Ureter (tissue), 1 donor: ENCODE measurements around the gene ZFYVE28. TPM values are rescaled to one million over a fixed set of nuclear protein-coding genes. Genes with fewer than 3 reads are reported as not detected.

Experiments
- DNase-seq: peaks from one replicate; pipeline ENCODE4 v3.0.0-alpha.2; 2020; ENCODE audit warnings: low spot score
- total RNA-seq: library from RNA; stranded (reverse); gene quantifications from one replicate; pipeline ENCODE4 v1.2.4, GENCODE V29; 2023
- donor health status: DM: yes; HTN: yes; CAD: no.

ZFYVE28 gene
- total RNA-seq, 1 donor from 2014 or later, result 19.8 TPM

DNA sequence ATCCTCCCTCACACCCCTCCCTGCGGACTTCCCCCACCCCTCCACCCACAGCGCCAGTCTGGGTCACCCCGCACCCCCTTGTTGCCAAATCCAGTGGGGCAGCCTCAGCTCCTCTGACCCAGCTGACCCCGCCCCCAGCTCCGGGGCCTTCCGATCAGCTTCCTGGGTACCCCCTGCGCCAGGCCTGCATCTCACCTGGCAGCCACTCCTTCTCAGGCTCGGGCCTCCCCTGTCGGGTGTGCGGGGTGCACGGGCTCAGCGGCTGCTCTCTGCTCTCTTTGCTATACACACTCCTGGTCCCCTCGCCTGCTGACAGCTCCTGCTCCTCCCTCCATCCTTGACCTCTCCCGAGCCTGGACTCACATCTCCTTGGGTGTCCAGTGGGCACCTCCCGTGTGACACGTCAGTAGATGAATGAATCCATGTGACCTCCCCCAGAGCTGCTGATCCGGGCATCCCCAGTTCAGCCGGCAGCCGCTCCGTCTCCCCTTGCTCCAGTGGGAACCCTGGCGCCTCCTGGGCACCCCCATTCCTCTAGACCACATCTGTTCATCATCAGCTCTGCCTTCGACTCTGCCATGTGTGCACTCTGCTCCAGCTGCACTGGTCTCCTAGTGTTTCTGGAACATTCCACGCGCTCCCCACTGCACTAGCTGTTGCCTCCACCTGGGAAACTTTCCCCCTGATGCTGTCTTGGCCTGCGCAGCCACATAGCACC is 10.2 kb upstream of the ZFYVE28 start:
- no peak for DNase-seq

DNA sequence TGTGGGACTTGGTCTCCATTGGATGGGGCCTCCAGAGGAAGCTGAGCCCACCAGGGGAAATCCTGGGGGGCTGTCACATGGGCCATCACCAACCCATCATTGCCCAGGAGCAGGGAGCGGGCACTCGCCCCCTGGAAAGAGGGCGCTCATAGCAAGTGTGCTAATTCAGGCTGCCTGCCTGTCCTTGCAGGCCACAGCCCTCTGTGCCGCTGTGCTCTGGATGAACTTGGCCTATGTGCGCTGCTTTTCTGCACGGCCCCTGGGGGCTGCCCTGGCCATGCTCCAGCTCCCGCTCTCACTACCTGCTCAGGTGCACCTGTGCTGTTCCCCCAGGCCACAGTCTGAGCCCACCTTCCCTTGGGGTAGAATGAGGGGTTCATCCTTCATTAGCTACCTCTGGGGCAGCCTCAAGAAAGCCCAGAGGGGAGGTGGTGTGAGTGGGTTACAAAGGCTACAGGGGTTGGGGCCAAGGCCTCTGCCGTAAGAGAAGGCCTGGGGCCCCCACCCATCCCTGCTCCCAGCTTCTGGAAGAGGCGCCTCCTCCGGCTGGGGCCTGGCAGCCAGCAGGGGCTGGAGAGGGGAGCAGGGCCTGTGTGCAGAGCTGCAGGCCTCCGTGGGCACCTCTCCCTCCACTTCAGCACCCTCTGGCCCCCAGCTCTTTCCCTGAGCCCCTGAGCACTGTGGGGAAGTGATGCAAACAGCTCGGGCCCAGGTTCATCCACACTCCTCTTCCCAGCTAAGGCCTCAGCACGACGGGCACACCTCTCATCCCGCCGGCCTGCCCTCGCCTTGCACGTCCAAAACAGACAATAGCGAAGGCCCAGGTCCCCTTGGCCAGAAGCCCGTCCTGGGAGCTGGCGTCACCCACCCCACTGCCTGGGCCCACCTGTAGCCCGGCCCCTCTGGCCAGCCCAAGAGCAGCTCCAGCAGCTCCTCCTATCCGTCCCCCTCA is 9.2 kb upstream of the ZFYVE28 start:
- DNase-seq, result no peak

DNA sequence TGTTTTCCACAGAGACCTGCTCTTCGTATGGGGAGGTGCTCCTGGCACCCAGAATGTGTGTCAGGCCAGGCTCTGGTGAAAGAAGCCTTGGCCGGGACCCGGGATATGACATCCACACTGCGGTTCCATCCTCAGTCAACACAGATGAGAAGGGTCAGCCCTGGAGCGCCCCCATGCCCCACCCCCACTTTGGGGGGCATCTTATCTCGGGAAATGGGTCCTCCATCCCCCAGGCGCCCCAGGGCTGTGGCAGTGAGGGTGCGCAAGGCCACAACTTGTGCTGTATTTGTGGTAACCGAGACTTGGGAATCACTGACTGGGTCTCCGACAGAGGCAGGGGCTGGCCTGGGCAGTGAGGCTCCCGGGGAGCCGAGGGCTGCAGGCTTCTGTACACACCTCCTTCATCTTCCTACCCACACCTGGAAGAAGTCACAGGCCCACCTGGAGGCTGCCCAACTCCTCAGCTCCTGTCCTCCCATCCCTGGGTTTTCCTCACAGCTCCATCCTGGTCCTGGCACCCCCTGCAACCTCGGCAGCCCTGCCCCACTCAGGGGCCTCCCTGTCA is 8.3 kb upstream of the ZFYVE28 start:
- no peak for DNase-seq

DNA sequence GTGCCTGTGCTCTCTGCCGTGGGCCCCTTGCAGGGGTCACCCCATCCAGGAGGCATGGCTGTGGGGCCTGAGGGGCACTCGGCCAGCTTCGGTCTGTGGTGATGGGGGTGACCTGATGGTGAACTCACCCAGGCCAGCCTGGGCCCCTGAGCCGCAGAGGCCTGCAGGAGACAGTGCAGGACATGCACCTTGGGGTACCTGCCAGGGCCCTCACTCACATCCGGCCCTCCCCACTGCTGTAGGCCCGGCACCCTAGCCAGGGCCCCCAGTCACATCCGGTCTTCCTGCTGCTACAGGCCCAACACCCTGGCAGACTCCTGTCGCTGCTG is 7.6 kb upstream of the ZFYVE28 start:
- DNase-seq, result no peak

DNA sequence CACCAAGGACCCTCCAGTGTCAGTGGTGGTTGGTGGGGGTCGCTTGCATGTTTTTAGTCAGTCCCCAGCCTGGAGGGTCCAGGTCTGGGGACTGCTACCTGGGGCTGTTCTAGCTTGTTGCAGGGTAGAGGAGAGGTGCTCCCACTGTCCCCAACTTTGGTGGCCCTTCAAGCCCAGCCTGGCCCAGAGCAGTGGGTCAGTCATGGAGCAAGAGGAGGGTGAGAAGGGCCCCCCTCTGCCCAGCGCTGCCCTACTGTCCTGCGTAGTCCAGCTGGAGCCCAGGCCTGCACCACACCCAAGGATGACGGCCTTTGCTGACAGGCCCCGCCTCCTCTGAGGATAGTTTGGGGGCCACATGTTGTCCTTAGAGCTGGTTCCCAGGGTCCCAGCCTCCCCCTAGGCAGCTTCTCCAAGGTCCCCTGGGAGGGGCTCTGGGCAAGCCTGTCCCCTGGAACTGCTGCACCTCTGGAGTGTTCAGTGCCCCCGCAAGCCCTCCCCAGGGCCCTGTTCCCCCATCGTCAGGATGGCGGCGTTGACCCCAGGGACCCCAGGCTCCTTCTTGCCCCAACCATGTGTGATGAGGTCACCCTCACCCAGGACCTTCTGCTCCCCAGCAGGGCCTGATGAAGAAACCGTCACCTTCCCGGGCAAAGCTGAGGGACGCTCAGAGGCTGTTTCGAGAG is 7.1 kb upstream of the ZFYVE28 start:
- no peak for DNase-seq

DNA sequence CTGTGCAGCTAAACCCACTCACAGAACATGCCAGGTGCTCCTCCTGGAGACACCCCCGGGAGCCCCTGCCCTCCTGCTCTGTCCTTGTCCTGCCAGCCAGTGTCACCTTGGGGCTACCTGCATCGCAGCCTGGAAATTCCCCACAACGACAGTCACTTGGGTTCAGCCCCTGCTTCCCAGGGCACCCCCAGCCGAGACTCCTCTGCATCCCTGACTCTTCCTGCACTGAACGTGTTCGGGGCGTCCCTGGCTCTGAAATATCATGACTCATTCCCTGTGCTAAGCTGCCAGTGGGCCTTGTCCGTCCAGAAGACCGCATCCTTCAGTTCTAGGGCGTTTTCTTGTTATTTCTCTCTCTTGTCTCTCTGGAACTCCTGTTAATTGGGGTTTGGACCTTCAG is 6.1 kb upstream of the ZFYVE28 start:
- no peak for DNase-seq

DNA sequence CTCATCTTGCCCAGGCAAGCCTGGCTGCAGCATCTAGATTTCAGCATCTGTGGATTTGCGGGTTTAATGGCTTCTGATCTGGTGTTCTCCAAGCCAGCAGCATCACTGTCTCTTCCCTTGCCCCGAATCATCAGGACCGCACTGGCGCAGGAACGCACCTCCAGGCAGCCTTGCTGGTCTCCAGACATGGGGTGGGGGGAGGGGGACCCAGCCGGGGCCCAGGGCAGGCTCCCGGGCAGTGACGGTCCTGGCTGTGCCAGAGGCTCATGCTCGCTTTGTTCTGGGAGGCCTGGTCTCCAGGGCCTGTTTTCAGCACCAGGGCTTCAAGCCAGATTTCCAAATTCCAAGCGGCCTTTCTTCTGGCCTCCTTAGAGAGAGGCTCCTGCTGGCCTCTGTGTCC is 5.2 kb upstream of the ZFYVE28 start:
- no peak for DNase-seq

DNA sequence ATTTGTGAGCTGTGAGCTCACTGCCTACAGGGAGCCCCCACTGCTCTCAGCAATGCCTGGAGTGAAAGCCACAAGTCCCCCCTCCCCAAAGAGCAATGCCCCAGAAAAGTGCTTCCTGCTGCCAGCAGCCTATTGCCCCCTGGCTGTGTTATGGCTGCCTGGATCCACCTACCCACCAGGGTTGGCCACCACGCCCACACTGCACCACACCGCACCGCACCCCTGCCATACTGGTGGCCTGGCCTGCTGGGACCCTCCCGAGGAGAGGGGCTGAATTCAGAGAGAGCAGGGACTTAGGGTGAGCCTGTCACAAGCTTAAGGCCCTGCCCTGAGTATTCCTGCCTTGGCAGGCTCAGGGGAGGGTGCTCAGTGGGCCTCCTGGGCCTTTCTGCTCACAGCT is 4.6 kb upstream of the ZFYVE28 start:
- DNase-seq, result no peak

DNA sequence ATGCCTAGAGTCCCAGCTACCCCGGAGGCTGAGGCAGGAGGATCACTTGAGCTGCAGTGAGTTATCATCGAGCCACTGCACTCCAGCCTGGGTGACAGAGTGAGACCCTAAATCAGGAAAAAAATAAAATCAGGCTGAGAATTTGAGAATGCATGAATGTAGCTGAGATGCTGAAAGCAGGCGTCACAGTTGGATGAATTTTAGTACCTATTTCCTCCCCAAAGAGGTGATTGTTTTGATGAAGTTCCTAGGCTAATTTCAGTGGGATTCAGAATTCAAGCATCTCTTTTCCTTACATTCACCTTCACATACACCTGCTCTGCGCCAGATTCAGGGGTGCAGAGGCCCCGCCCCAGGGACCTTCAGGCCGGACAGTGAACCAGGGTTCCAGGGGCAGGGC is 3.5 kb upstream of the ZFYVE28 start:
- DNase-seq, result no peak

DNA sequence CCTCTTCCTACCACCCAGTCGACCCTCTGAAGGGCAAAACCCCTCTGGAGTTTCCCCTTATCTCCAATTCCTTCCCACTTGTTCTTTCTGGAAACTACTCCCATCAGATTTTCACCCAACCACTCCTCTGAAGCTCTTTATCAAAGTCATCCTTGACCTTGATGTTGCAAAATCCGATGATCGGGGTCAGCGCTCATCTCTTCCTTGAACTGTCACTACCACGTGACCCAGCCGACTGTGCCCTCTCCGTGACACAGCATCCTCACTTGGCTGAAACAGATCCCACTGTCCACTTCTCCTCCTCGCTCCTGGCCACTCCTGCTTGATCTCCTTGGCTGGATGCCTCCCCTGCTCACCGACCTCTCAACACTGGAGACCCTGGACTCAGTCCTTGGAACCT is 1.4 kb upstream of the ZFYVE28 start:
- DNase-seq, result no peak

DNA sequence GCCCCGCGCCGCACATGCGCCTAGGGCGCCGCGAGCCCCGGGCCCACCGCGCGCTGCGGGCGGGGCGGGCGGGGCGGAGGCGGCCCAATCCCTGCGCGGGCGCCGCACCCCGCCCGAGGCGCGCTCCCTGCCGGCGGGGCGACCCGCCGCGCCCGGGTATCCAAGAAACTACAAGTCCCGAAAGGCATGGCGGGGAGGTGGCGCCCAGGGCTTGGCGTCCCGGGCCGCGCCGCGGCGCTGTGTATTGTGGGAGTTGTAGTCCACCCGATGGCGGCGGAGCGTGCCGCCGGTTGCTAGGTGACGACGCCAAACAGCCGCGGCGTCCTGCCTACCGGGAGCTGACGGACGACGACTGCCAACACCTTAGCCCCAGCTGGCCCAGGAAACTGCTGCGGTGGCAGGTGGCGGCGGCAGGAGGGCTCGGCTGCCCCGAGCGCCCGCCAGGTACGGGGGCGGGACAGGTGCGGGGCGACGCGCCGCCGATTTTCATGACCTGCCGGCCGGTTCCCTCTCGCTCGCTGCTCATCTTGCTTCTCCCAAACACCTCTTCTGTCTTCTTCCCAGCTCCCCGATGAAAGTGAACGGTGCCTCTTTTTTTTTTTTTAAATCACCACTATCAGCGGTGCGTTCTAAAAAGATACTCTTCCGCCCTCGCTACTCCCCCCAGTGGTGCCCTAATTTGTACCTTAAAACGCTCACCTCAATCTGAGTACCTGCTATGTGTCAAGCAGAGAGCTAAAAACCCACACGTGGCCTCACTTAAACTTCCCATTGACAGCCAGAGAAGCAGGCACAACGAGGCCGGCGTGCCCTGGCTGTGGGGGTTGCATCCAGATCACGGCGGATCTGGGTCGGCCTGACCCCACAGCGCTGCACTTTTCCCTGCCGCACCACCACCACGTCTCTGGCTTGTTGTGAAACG is 466 bp upstream of the ZFYVE28 start, which contains the start of gene CFAP99:
Gene CFAP99, plus strand, starts transcription at position 306 of the 922 bp plus-strand sequence.
- peak; percentile 97 for DNase-seq

DNA sequence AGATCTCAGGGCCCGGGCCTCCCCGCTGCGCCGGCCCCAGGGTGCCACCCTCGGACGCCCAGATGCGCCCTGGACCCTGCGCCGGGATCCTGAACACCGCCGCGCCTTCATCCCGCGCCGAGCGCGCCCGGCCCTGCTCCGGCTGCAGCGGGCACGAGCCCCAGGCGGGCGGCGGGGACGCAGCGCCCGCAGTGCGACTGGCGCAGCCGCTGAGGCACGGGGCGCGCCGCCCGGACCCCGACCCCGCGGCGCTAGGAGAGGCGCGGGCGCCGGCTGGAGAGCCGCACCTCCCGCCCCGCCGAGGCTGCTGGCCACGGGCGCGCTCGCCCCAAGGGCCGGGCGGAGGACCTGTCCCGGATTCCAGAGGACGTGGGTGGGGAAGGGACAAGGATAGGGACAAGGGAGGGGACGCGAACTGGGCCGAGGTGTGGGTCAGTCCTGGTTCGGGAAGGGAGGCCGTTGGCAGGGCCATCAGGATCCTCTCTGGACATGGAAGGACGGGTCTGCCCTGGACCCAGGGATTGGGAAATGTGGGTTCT is 1.1 kb downstream of the ZFYVE28 start:
- DNase-seq, result no peak

DNA sequence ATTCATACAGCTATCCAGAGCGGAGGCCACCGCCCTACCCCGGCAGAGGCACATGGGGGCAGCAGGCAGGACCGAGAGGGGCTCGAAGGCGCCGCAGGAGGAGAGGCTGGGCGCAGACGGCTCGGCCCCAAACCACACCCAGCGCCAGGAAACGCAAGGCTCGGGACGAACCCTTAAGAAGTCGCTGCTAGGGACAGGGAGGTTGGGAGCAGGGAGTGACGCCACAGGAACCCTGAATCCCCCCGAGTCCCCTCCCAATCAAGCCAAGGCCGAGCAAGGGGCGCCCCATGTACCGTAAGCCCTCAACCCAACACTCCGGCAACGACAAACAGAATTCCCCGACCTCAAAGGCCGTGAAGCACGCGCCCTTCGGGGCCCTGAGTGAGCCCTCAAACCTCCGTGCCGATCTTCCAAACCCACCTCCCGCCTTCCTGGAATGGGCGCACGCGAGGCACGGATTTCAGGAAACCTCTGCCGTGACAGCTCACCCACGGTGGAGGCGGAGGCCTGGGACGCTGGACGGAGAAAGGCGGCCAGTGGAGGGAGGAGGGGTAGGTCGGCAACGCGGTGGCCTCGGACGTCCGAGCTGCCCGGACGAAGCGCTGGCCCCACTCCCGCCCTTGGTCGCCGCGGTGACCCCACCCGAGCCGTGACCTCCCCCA is 1.8 kb downstream of the ZFYVE28 start:
- DNase-seq, result no peak

DNA sequence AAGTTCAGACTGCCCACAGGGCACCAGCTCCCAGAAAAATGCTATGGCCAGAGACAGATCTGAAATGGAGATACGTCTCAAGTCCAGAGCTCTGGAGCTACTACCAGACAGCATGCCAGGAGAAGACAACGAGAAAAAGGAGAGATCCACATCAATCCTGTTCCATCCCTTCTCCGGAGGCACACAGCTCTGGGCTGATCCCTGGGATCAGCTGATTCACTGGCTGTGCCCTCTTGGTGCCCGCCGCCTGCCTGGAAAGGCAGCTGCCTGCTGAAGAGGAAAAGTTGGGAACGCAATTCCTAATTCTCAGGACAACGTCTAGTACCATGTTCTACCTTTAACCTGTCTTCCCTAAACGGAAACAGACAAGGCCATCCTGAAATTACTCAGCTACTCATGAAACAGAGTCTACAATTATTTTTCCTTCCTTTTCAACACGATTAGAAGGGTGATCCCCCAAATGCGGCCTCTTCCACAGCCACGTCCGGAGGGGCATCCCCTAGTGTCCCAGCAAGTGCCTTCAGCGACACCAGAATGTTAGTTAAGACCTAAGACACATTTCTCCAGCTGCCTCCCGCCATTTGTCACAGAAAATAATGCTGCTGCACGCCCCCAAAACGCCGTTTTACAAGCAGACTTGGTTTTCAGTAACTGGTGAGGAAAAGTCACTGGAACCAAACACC is 2.4 kb downstream of the ZFYVE28 start:
- DNase-seq, result no peak

DNA sequence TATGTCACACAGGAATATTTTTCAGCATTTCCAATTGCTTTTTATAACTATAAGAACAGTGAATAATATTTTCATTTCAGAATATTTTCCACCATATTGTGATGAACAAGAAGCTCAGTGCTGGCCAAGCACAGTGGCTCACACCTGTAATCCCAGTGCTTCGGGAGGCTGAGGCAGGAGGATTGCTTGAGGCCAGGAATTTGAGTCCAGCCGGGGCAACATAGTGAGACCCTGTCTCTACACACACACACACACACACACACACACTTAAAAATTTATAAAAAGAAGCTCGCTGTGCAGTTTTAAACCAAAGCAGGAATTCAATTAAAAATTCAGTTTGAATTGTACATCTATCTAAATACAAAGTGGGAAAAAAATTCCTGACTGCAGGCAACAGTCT is 3.2 kb downstream of the ZFYVE28 start:
- no peak for DNase-seq

DNA sequence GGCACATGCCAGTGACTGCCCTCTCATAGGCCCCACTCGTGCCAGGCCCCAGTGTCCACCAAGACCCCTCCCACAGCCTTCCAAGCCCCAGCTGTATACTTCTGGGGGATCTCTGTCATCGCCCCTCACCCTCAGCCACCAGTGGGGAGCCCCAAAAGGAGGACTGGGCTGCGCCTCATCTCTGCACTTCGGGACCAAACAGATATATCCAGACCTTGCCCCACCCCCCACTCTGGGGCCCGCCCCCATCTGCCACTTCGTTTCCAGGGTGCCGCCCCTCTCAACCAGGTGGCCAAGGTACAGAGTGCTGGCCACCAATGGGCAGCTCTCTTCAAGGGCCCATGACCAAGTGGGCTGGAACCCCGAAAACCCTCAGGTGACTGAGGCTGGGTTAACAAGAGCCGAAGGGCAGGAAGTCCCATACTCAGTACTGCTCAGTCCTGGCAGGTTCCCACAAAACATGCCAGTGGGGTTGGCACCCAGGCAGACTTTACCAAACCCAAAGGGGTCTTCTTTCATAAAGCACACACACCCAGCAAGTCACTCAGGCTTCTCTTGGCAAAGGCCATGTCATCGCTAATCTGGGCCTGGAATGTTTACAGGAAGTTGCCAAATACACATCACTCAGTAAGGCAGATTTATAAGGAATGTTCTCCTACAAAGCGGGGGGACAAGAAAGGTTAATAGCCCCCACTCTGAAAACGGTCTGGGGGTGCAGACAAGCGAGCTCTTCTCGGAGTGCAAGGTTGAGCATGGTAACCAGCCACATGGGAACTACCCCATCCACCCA is 4.4 kb downstream of the ZFYVE28 start:
- no peak for DNase-seq

DNA sequence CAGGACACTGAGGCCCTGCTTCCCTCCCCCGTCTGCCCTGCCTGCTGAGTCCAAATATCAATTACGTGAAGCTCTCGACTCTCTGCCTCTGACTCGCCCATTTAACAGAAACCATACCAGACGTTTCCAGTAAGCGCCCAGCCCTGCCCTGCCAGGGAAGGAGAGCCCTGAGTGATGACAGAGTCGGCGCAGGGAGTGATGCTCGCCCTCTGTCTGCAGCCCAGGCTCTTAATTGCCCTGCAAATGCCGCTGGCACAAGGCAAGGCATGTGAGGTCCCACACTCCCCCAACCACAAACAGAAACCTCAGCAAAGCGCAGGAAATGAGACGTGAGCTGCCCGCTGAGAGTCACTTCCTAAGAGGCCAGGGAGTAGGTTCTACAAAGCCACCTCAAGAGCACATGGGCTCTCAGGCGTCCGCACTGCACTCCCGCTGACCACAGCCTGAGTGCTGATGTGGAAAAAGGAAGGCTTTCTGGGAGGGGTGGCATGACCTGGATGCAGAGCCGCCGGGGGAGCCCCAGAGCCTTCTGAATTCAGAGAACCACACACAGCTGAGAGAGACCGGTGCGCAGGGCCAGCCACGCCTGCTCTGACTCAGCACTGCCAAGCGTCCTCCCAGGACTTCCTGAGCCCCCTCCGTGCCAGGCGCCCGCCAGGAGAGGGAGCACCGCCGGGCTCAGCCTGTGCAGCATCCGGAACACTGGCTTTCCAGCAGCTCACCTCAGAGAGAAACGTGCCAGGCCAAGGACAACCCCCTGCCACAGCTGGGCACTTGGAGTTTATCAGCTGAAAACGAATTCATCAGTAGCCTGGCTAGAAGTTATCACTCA is 5.3 kb downstream of the ZFYVE28 start:
- DNase-seq, result peak; percentile 83

DNA sequence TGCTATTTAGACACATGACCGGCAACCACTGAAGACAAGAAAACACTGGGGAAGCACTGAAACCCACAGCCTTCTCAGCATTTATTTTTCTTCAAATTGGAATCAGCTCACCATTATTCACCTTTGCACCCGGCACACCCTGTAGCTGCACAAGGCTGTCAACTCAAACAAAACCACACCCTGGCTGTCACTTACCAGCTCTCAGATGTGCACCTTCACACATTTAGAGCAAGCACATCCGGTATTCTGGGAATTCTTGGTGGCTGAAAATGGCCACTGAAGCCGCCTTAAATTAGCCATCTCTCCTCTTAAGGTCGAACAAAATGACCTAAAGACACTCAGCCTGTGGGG is 5.9 kb downstream of the ZFYVE28 start:
- DNase-seq, result no peak
